Nephron progenitor cell (in vitro differentiated cells): ENCODE measurements around the gene RET.

Source experiments
- DNase-seq: peaks from one replicate; pipeline ENCODE4 v3.0.0; 2021
- H3K27ac Mint-ChIP-seq: 2 replicates; pipeline ENCODE4 v1.8.0; 2021; ENCODE audit warnings: mild to moderate bottlenecking, moderate library complexity, mixed read lengths
- H3K27me3 Mint-ChIP-seq: 2 replicates; pipeline ENCODE4 v1.8.0; 2021; ENCODE audit warnings: mild to moderate bottlenecking, low read depth, mixed read lengths; ENCODE audit not compliant: poor library complexity
- H3K36me3 Mint-ChIP-seq: 2 replicates; pipeline ENCODE4 v1.8.0; 2021; ENCODE audit warnings: low read depth, mixed read lengths
- H3K4me1 Mint-ChIP-seq: 2 replicates; pipeline ENCODE4 v1.8.0; 2021; ENCODE audit warnings: mixed read lengths
- H3K4me3 Mint-ChIP-seq: 2 replicates; pipeline ENCODE4 v1.8.0; 2021; ENCODE audit warnings: mild to moderate bottlenecking, moderate library complexity, mixed read lengths
- H3K9me3 Mint-ChIP-seq: 2 replicates; pipeline ENCODE4 v1.8.0; 2021; ENCODE audit warnings: mild to moderate bottlenecking, moderate library complexity, mixed read lengths
- CTCF ChIP-seq: fragments of 200-600 bp; sonication (generic); IDR thresholded peaks from 2 replicates; pipeline ENCODE4 v1.5.0; 2021; ENCODE audit warnings: antibody characterized with exemption

Gene RET

GRCh38 chr10:43055991-43056567 is 20.8 kb upstream of the RET start:
- H3K9me3 Mint-ChIP-seq: no peaks in the 10 kb centered on the region

DNA sequence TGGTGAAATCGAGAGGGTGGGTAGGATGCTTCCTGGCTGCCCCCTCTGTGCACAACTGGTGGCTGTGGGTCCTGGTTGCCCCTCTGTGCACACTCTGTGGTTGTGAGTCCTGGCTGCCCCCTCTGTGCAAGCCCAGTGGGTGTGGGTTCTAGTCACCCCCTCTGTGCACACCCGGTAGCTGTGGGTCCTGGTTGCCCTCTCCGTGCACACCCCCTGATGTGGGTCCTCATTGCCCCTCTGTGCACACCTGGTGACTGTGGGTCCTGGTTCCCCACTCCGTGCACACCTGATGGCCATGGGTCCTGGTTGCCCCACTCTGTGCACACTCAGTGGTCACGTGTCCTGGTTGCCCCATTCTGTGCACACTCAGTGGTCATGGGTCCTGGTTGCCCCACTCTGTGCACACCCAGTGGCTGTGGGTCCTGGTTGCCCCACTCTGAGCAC is 20.3 kb upstream of the RET start:
- no peak for DNase-seq

More at GRCh38 chr10:43055991-43056567, 20.8 kb upstream of the RET start:
- Mint-ChIP-seq H3K36me3 (no peaks in the 10 kb centered on the region), H3K27me3 (peaks cover 29% of the 10 kb centered on the region), H3K4me1 (peaks cover 5% of the 10 kb centered on the region), H3K27ac (no peak overlapping the region), H3K4me3 (no peak overlapping the region)
- no peak for DNase-seq
- TF ChIP-seq CTCF: no peak

DNA sequence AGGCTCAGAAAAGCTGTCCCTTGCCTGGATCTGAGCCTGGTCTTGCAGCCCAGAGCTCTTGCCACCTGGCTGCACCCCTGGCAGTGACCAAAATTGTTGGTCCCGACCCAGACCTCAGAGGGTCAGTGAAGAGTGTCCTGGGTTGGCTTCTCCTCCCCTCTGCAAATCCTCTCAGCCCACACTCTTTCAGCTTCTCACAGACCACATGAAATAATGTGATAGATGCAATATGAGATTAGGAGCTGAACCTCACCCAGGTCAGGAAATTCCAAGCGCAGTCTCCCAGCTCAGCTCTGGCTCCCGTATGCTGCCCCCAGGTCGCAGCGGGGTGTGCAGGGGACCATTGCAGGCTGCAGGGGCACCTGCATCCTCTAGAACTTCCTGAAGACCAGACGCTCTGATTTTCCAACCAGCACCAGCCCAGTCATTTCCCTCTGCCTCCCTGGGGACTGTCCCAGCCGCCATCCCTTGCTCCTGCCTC is 19.6 kb upstream of the RET start:
- H3K4me3 Mint-ChIP-seq: no peak overlapping the region
- no peaks in the 10 kb centered on the region for H3K9me3 Mint-ChIP-seq
- H3K36me3 Mint-ChIP-seq: no peaks in the 10 kb centered on the region
- DNase-seq: no peak
- H3K4me1 Mint-ChIP-seq: peaks cover 8% of the 10 kb centered on the region
- peaks cover 27% of the 10 kb centered on the region for H3K27me3 Mint-ChIP-seq
- no peak for TF ChIP-seq CTCF
- no peak overlapping the region for H3K27ac Mint-ChIP-seq

More for the DNA sequence above, 20.3 kb upstream of the RET start:
- Mint-ChIP-seq H3K9me3 (no peaks in the 10 kb centered on the region), H3K4me3 (no peak overlapping the region), H3K4me1 (peaks cover 5% of the 10 kb centered on the region), H3K36me3 (no peaks in the 10 kb centered on the region), H3K27ac (no peak overlapping the region), H3K27me3 (peaks cover 26% of the 10 kb centered on the region)
- no peak for TF ChIP-seq CTCF

- H3K27ac Mint-ChIP-seq: no peak overlapping the region
- no peak for TF ChIP-seq CTCF
- H3K27me3 Mint-ChIP-seq: peaks cover 25% of the 10 kb centered on the region
- no peaks in the 10 kb centered on the region for H3K36me3 Mint-ChIP-seq
- H3K4me3 Mint-ChIP-seq: no peak overlapping the region
- H3K4me1 Mint-ChIP-seq: peaks cover 9% of the 10 kb centered on the region
- H3K9me3 Mint-ChIP-seq: no peaks in the 10 kb centered on the region
- no peak for DNase-seq
These were observed 19.0 kb upstream of the RET start for GRCh38 chr10:43057831-43058340.

DNA sequence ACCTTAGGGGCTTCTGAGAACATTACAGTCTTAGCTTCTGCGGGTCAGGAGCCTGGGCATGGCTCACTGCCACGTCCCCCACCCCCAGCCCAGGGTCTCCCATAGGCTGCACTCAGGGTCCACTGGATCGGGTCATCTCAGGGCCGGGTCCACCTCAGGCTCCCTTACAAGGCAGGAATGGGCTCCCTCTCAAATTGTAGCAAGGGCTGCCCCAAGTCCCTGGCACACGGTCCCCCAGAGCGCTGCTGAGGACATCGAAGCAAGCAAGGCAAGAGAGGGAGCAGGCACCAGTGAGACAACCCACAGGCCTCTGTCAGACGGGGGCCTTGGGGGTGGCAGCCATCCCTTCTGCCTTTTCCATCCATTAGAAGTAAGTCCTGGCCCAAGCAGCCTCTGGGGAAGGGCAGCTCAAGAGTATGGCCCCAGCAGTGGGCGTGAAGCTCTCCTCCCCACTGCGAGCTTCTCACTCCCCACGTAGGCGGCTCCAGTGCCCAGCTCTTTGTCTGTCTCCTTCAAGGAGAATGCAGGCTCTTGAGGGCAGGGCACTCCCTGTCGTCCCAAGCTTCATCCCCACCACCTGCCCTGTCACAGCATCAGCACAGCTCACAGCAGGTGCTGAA is 18.0 kb upstream of the RET start:
- peaks cover 9% of the 10 kb centered on the region for H3K4me1 Mint-ChIP-seq
- peaks cover 24% of the 10 kb centered on the region for H3K27me3 Mint-ChIP-seq
- no peaks in the 10 kb centered on the region for H3K9me3 Mint-ChIP-seq
- DNase-seq: no peak
- H3K4me3 Mint-ChIP-seq: no peak overlapping the region
- H3K27ac Mint-ChIP-seq: no peak overlapping the region
- H3K36me3 Mint-ChIP-seq: no peaks in the 10 kb centered on the region
- no peak for TF ChIP-seq CTCF
